Measurements from ENCODE around the gene MBNL2.
"Not testable (repeated sequence)": the region's sequence is repeated elsewhere in the genome, so short reads cannot be mapped to it uniquely, and the experiment has no call there.

The MBNL2 gene

DNA sequence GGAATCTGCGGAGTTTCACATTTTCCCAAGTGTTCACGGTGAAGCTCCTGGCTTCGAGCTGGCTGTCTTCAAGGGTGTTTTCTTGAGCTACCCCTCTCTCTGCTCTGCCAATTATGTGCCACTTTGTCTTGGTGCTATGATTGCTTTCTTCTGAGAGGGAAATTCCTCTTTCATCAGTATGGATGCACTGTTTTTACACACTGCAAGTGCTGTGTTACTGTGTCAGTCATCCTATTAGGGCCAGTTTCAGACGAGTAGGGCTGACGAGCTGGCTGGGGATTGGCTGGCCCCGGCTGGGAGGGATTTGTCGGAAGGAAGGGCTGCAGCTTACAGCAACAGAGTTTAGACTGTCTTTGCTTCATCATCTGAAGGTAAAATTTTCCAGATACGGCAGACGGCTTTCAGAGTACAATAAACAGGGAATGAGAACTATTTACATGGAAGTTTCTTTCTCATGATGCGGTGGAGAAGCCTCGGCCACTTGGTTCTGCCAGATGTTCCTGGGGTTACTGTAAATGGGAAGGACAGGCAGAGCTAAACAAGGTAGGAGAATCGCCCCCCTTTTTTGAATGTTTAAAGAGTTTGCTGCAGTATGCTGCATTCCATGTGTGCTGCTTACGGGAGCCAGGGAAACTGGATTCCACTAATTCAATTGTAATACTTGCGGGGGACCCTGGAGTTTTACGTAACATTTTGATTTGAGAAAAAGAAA is at the start of gene MBNL2:
MBNL2 (plus strand) TSS at position 345 of the 712 bp plus-strand sequence. CDS start 53,903 bp downstream, outside the sequence.
- peak; percentile 84 for DNase-seq

DNA sequence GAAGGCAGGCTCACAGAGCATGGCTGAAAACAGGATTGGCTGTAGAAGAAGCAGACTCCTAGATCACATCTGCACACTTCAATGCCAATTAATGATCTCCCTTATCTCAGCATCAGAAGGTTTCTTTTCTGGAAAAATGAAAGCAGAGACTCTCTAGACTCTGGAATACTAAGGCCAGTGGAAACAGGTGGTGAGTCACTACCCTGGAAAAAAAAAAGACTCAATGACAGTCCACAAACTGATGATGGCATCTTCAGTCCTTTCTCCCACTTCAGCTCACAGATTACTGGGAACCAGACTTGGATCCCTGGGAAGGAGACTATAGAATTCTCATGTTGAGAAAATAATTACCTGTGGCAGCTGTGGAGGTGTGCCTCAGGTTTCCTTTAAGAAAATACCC is 47.5 kb upstream of the MBNL2 start:
- no peak for DNase-seq

DNA sequence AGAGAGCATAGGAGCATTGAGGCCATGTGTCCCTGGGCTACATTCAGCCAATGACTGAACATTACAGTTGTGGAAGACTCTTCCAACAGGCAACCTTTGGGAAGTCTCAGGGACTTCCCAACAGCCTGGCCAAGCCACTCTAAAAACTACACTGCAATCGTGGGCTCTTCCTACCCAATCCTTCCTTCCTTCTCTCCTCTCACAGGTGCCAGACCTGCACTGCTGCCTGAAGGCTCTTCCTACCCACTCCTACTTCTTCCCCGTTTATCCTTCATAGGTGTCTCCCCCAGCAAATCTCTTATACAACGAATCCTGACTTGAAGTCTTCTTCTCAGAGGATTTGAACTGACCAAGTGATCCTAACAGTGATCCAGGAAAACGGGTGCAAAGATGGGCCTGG is 47.1 kb upstream of the MBNL2 start:
- no peak for DNase-seq

GRCh38 chr13:97179501-97179900 is 42.6 kb upstream of the MBNL2 start:
- no peak for DNase-seq

DNA sequence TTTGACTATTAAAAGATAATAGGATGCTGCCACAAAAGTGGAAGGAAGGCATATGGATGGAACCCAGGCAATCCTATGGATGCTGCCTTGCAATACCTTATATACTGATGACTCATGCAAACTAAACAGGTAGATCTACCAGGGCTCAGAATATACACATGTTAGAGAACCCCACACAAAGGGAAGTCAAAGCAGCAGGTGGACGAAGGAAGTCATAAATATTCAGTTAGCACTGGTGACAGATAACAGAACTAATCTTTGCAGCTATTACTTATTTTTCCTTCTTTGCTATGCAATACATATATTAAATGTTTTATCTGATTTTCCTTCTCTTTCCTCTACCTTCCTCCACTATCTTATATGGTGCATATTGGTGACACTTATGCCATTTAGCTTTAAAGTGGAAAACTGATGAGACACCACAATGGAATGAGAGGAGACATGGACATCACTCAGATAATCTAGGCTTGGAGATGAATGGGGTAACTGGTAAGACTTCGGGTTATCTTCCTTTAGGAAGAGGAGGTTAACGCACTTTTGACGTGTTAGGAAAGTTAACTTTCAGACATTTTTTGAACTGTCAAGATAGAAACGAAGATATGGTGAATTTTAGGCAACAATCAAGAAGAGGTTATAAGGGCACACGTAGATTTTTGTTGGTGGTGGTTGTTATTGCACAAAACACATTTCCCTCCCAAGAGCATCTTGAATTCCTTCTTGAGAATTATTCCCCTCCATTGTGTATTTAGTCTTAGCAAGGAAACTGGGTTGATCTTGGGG is 39.8 kb upstream of the MBNL2 start:
- no peak for DNase-seq

- DNase-seq: no peak
Measured at GRCh38 chr13:97185291-97185690, 36.8 kb upstream of the MBNL2 start.

GRCh38 chr13:97185751-97186150 is 36.4 kb upstream of the MBNL2 start:
- DNase-seq: no peak

DNA sequence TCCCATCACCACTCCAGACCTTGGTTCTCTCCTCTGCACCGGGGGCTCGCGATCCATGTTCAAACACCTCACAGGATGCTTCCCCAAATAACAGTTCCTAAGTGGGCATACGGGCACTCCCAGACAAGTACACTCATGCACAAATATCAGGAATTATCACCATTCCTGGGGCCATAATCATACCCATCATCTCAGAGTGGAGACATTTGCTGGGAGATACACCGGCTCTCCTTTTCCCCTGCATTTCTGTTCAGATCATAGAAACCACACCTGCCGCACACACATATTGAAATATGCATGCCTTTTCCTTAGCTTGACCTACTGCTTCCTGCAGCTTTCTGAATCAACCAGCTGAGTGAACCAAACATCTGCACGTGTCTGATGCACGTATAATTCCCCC is 33.9 kb upstream of the MBNL2 start:
- no peak for DNase-seq

GRCh38 chr13:97189928-97190327 is 32.2 kb upstream of the MBNL2 start:
- DNase-seq: no peak

DNA sequence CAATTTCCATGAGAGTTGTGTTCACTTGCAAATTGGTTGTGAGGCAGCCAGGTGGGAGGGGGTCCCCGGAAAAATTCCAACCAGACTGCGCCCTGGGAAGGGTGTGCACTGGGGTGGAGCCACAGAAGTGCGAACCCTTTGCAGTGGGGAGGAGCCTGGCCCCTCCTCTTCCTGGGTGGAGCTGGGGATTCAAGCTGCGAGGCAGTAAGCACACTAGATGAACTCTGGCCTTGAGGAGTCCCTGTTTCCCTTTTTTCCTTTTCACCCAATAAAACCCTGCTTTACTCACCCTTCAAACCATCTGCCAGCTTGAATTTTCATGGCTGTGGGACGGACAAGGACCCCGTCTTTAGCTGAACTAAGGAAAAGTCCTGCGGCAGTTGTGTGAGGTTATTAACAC is 31.0 kb upstream of the MBNL2 start:
- DNase-seq: no peak

DNA sequence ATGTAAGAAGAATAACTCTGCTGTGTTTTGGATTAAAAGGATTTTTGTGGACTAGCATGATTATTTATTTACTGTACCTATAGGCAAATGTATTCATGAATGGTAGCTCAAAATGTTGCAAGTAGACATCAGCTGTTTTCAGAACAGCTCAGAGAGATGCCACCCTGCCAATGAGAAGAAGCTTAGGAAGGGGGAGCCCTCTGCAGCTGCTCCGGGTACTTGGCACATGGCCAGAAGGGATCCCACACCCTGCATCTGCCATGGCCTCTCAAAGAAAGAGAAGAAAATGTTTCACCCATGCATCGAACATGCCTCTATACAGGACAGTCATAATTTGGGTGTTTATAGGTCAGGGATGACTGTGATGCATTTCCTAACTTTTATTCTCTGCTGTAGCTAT is 30.5 kb upstream of the MBNL2 start:
- DNase-seq: no peak

- DNase-seq: no peak
Measured at GRCh38 chr13:97192166-97192565, 30.0 kb upstream of the MBNL2 start.

DNA sequence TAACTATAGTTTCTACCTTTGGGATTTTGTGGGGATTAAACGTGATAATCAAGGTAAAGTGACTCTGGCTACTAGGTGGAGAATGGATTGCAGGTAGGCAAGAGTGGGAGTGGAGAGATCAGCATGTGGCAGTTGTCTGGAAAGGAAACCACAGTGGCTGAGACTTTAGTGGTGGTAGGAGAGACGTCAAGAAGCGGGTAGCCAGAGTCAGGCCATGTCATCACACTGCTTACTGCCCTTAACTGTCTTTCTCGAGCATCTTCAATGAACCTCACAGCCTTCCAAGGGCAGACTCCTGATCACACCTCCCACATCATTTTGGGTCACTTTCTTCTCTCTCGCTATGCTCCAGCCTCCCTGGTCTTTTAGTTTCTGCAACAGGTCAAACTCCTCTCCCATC is 28.6 kb upstream of the MBNL2 start:
- DNase-seq: no peak

DNA sequence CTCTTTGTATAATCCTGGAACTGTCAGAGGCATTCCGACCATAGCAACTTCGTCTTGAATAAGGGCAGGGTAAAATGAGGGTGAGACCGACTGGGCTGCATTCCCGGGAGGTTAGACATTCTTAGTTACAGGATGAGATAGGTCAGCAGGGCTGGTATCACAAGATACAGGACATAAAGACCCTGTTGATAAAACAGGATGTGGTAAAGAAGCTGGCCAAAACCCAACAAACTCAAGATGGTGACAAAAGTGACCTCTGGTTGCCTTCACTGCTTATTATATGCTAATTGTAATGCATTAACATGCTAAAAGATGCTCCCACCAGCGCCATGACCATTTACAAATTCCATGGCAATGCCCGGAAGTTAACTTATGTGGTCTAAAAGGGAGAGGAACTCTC is 27.7 kb upstream of the MBNL2 start:
- DNase-seq: no peak

DNA sequence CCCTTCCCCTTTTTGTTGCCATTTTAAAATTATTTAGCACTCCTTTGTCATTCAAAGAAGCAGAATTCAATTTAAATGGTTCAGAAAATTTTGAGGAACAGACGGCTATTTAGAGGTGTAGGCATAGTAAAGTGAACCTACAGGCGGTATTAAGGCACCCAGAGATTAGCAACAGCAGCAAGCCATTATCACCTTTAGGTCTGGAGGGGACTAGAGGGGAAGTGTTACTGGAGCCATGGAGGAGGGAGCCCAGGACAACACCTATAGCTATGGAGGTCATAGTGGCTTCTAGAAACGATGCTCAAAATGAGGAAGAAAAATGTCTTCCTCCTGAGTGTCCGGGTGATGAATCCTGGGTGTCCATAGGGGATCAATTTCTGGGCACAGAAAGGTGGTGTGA is 25.8 kb upstream of the MBNL2 start:
- DNase-seq: no peak

- no peak for DNase-seq
Measured at GRCh38 chr13:97198753-97199152, 23.4 kb upstream of the MBNL2 start.

DNA sequence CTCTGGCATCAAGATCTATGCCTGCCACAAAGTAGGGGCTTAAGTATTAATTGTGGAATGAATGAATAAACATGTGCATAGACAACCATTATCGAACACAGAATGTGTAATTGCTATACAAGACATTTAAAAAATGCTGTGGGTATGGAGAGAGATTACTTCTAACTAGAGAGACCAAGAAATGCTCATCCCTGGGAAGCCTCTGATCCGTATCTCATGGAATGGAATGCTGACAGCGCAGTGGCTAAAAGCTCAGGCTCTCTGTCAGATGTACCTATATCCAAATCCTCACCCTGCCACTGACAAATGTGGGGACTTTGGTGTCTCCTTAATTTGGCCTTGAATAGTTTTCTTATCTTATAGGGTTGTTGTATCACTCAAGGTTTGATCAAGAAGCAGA is 22.7 kb upstream of the MBNL2 start:
- no peak for DNase-seq

GRCh38 chr13:97200081-97200942 is 21.8 kb upstream of the MBNL2 start:
- no peak for DNase-seq

DNA sequence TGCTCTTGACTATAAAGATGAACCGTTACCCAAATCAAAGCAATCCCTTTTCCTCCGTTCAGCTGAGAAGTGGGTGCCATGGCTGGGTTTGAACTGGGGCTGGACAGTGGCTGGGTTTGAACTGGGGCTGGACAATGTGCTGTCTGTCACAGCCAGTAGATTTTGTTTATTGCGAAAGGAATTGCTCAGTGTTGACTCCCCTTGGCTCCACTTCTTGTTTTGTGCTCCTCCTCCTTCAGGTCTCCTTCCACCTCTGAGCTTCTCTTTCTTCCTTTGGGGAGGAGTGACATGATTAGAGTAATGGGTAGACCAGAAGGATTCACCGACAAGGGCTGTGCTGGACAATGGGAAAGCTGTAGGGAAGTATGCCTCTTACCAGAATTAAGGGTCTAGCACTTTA is 19.4 kb upstream of the MBNL2 start:
- no peak for DNase-seq

DNA sequence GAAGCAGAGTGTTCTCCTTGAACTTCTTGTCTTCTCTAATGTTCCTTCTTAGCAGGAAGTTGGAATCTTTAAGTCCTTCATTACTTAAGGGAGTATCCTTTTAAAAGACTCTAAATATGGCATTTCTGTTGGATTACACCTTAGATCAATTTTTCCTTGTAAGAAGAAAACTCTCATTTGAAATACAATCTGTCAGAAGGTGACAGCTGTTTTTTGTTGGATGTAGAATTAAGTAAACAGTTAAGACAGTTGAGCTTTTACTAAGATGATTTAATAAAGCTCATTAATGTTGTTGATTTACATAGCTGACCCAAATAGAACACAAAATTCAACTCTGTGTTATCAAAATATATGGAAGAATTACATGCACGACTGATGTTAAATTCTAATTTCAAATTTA is 16.7 kb upstream of the MBNL2 start:
- no peak for DNase-seq

GRCh38 chr13:97205982-97206381 is 16.2 kb upstream of the MBNL2 start:
- no peak for DNase-seq

- not testable (repeated sequence) for DNase-seq
Measured at GRCh38 chr13:97207252-97207651, 14.9 kb upstream of the MBNL2 start.

DNA sequence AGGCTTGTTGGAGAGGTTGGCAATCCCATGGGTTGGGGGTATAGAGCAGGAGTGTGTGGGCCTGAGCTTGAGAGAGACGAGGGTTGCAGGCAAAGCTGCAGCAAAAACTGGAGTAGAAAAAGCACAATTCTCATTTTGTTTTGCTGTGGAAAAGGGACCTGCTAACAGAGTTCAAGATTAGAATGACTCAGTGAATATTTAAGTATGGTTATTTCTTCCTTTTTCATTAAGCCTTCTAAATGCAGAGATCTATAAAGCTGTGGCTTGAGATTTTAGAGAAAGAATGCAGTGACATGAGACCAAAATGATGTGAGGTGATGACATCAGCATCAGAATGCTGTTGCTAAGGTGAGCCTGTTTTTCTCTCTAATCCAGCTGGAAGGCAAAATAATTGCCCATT is 10.8 kb upstream of the MBNL2 start:
- no peak for DNase-seq

- no peak for DNase-seq
Measured at GRCh38 chr13:97212004-97212403, 10.1 kb upstream of the MBNL2 start.

All from RPMI8226 (cell line).